Fibroblast of skin of abdomen (primary cell): ENCODE data around the gene SOCS1. TPM values are rescaled to one million over a fixed set of nuclear protein-coding genes. Genes with fewer than 3 reads are reported as not detected.
A peak's percentile ranks its signal among the peaks of the same experiment; 100 is the strongest.
"Not testable (repeated sequence)": the region's sequence is repeated elsewhere in the genome, so short reads cannot be mapped to it uniquely, and the experiment has no call there.

ENCODE experiments used
- DNase-seq: peaks from one replicate; pipeline ENCODE4 v3.0.0-alpha.2; 2013
- polyA plus RNA-seq, 2 experiments: library from polyadenylated mRNA; unstranded; fragments of 120-200 nt; gene quantifications; one replicate each; pipeline ENCODE4 v1.2.1, GENCODE V29; 2013; ENCODE audit not compliant: insufficient read length in 2 of 2

Gene SOCS1, protein sequence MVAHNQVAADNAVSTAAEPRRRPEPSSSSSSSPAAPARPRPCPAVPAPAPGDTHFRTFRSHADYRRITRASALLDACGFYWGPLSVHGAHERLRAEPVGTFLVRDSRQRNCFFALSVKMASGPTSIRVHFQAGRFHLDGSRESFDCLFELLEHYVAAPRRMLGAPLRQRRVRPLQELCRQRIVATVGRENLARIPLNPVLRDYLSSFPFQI
- 11.3 TPM for polyA plus RNA-seq (2013, experiment 1 of 2; ENCODE audit: insufficient read length)
- 13.0 TPM for polyA plus RNA-seq (2013, experiment 2 of 2; ENCODE audit: insufficient read length)

DNA sequence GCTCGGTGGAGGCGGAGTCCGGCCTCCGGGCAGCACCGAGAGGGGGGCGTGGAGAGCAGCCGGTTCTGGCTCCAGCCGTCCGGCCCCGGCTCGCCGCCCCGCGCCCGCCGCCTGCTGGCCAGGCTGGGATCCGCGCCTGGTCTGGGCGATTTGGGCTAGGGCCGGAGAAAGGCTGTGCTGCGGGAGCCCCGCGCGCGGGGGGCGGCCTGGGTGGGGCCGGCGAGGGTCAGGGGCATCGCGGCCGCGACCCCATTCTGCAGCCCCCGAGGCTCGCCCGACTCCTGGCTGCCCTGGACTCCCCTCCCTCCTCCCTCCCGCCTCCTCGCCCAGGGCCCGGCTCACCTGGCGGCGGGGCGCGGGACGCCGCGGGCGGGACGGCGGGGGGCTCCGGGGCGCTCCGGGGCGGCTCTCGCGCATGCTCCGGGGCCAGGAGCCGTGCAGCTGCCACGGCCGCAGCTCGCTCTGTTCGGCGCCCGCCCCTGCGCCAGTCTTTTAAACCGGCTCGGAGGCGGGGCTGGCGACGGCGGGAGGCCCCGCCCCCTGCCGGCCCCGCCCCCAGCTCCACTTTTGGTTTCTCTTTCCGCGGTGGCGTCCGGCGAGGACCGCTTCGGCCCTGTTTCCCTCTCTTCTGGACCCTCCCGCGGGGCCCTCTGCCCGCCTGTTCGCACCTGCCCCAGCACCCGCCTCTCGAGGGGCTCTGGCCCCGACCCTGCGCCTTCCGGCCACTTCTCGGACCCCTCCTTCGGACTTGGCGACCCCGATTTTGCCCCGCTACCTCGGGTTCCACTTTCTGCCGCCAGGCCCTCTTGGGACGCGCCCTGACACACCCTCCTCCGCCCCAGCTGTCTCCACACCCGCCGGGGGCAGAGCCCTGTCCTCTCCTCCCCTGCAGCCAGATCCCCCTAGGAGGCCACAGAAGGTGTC lies at the start of gene SOCS1:
Gene SOCS1, minus strand, starts transcription at position 468 of the 924 bp plus-strand sequence. CDS start 726 bp downstream, outside the sequence.
- DNase-seq: peak; percentile 90

DNA sequence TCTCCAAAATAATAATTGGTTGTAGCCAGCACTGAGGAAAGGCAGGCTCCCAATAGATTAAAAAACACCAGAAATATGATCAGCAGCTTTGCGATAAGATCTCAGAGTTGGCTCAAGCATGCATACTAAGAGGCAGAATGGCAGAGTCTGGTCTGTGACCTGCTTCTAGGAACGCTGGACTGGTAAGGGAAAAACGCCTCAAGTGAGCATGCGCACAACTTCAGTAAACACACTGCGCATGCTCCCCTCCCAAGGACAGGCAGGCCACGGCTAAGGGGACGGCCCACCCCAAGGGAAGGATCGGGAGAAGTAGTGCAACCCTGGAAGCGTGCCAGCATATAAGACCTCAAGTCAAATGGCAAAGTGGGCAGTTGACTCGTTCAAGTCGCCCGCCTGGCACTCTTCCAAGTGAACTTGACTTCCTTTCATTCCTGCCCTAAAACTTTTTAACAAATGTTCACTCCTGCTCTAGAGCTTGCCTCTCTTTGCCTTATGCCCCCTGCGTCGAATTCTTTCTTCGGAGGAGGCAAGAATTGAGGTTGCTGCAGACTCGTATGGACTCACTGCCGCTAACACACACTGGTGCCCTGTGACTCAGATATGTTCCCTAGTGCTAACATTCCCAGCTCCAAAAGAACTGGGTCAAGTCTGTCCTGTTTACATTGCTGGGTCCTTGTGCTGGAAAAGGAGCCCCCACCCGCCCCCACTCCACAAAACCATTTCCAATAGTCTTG lies 47.6 kb upstream of the SOCS1 start:
- DNase-seq: no peak

DNA sequence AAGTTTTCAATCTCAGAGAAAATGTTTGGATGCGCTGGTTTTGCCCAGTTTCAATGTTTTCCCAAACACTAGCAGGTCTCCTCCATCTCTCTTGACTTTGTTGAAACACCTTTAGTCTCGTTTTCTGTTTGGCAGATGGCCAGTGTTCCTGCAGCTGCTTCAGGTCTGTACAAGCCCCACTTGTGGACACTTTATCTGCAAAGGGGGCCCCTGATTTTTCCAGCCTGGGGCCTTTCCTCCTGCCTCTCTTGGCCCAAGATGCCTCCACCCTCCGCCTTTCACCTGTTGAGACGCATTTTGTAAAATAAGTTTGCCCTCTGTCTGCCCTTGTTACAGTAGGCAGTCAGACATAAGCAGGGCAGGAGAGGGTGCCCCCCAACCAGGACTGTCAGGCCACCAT lies 47.0 kb upstream of the SOCS1 start:
- DNase-seq: no peak

DNA sequence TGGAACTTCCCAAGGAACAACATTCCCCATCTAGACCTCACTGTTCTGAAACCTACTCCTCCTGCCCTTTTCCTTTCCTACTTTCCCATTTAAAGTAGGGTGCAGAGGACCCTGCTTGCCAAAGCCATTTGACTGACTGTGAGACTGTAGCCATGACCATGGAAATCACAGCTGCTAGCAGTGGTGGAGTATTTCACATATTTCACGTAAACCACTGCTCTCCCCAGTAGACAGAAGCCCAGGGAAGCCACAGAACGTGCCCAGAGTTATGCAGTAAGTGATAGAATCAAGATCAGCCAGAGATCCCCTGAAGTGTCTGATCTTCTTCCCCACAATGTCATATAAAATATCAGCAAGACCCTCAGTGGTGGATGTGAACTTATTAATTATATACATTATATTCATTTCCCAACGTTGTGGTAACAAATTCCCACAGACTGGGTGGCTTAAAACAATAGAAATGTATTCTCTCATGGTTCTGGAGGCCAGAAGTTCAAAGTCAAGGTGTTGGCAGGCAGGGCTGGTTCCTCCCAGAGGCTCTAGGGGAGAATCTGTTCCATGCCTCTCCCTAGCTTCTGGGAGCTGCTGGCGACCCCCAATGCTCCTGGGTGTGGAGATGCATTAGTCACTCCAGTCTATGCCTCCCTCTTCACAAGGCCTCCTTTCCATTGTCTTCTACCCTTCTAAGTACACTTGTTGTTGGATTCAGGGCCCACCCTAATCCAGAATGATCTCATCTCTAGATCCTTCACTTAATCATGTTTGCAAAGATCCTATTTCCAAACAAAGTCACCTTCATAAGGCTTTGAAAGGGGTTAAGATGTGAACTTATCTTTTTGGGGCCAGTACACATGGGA lies 45.9 kb upstream of the SOCS1 start:
- DNase-seq: no peak

DNA sequence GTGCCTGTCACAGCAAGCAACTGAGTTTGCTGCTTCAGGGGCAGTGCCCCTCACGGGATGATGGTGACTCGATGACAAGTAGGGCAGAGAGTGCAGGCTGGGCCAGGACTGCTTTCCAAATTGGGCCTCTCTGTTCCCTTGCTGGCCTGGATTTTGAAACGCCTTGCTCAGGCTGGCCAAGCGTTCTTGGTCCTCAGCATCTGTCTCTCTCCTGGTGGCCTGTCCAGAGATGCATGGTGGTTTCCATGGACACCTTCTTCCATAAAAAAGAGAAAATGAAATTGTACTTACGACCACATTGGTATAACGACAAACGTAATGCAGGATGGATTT lies 44.5 kb upstream of the SOCS1 start:
- DNase-seq: no peak

DNA sequence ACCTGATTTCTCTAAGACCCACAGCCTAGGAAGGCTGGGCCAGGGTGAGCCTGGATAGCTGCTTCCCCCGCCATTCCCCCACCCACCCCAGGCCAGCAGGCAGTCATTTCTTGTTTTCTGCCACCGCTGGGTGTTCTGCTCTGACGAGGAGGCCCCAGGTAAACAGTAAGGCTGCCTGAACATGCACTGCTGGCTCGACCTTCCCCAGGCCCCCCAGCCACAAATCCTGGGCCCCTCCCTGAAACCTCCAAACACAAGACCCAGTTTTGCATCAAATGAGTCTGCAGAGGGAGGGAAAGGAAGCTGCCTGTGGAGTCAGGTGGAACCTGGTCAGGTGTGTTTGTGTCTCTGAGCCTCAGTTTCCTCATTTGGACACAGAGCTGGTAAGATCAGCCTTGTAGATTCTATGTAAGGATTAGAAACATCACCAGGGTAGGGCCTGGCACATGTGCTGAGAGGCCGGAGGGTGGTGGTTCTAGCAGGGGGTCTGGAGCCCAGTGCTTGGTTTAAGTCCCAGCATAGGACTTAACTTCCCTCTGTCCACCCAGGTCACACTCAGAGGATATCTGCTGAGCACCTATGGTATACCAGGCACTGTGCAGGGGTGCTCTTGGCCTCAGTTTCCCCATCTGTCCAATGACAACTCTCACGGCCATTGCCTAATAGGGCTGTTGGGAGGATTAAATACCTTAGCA lies 44.0 kb upstream of the SOCS1 start:
- DNase-seq: no peak

DNA sequence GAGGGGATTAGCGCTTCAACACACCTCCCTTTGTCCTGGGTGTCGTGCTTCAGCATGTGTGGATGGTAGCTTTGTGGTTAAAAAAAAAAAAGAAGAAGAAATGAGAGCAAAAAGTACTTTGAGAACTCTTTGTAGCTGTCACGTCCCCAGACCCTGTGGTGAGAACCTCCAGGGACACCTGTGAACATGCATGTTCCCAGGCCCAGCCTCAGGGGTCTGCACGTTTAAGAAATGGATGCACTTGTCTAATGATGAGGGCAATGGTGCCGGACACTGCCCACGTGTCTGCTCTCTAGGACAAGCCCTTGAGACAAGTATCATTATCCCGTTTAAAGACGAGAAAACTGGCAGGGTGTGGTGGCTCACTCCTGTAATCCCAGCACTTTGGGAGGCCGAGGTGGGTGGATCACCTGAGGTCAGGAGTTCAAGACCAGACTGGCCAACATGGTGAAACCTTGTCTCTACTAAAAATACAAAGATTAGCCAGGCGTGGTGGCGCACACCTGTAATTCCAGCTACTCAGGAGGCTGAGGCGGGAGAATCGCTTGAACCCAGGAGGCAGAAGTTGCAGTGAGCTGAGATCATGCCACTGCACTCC lies 43.0 kb upstream of the SOCS1 start:
- not testable (repeated sequence) for DNase-seq

DNA sequence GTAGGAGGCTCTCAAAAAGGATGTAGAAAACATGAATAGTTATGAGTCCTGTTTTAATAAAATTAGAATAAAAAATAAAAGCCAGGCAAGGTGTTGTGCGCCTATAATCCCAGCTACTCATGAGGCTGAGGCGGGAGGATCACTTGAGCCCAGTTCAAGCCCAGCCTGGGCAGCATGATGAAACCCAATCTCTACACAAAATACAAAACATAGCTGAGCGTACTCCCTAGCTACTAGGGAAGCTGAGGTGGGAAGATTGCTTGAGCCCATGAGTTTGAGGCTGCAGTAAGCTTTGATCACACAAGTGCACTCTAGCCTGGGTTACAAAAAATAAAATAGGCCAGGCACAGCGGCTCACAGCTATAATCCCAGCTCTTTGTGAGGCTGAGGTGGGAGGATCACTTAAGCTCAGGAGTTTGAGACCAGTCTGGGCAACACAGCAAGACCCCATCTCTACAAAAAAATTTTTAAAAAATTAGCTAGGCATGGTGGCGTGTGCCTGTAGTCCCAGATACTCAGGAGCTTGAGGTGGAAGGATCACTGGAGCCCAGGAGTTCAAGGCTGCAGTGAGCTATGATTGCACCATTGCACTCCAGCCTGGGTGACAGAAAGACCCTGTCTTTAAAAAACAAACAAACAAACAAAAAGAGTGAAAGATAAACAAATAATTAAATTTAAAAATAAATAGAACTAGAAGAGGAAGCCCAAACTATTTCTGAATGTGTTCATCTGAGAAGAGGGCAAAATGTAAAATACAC lies 42.3 kb upstream of the SOCS1 start:
- no peak for DNase-seq

DNA sequence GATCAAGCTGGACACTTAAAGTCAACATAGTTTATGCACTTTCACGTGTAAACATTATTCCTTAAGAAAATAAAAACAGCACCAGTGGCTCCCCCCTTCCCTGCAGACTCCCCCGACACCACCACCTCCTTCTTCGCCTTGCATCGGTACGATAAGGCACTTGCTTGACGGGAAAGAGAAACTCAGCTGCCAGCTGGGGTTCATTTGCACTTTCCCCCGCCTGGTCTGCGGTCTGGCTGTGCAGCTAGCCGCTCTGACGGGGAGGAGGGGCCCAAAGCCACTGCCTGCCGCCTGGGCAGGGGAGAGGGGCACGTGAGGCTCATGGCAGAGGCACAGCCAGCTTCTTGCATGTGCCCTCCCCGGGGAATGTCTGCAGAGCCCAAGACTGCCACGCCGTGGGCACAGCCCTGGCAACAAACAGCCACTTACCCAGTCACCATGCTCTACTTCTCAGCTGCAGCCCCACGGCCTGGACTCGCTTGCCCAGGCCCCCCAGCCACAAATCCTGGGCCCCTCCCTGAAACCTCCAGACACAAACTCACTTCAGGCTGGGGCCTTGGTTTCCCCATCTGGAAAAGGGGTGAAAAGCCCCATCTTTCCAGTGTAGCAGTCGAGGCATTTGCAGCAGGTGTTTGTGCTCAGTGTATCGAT lies 41.6 kb upstream of the SOCS1 start:
- DNase-seq: peak; percentile 68

DNA sequence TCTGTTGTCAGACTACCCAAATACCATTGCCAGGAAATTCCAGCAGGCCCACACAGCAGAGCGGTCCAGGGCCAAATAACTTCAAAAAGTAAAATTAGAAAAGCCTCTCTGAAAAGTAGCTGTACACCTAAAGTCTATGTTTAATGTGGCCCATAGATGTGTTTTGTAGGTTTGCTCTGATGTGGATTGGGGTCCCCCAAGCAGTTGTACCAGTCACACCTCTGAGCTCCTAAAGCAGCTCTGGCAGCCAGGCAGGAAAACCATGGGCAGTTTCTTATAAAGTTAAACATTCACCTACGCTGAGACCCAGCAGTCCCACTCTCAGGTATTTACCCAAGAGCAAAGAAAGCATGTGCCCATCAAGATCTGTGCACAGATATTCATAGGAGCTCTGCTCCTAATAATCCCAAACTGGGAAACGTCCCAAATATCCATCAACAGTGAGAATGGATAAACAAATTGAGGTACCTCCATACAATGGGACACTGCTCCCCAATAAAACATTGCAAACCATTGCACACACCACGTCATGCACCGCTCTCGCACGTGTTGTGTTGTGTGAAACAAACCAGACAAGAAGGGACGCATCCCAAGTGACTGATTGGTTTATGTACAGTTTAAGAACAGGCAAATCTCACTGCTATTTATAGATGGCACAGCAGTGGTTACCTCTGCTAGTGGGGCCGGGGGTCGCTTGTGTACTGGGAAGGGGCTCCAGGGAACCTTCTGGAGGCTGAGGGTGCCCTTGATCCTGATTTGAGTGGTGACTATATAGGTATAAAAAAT lies 40.9 kb upstream of the SOCS1 start:
- DNase-seq: peak; percentile 25

DNA sequence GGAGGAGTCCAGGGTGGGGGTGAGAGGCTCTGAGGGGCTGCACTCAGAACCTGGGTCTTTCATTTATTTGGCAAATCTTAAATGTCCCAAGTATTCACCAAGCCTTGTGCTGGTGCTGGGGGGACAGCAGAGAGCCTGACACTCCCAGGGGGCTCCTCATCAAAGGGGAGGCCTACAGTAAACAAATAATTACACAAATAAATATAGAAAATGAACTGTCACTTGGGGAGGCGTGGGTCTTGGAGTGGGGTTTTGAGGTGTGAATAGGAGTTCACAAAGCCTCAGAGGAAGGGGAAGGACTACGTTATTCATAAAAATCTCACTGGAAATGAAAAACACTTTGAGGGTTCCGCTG lies 40.3 kb upstream of the SOCS1 start:
- no peak for DNase-seq

DNA sequence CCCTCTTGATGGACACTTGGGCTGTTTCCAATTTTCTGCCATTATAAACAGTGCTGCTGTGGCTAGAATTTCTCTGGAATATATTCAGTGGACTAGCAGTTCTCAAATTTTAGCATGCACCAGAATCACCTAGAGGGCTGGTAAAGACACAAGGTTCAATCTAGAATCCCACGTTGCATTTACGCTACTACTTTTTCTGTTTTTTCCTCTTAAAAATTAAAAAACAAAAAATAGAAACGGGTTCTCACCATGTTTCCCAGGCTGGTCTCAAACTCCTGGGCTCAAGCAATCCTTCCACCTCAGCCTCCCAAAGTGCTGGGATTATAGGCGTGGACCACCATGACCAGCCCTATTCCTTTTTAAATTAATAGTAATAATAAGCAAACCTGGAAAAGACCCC lies 39.7 kb upstream of the SOCS1 start:
- DNase-seq: no peak

DNA sequence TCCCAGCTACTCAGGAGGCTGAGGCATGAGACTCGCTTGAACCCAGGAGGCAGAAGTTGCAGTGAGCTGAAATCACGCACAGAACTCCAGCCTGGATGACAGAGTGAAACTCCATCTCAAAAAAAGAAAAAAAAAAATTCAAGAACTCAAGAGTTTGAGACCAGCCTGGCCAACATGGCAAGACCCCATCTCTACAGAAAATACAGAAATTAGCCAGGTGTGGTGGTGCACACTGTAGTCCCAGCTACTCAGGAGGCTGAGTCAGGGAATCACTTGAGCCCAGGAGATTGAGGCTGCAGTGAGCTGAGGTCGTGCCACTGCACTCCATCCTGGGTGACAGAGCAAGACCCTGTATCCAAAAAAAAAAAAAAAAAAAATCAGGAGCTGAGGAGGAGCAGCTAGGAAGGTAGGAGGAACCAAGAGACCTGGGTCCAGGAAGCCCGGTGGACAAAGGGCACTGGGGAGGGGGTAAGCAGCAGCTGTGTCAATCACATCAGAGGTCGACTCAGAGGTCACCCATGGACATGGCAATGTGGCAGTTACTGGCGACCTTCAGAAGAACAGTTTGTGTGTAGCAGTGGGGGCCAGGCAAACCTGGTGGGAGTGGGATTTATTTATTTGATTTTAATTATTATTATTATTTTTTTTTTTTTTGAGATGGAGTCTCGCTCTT lies 36.2 kb upstream of the SOCS1 start:
- DNase-seq: no peak

DNA sequence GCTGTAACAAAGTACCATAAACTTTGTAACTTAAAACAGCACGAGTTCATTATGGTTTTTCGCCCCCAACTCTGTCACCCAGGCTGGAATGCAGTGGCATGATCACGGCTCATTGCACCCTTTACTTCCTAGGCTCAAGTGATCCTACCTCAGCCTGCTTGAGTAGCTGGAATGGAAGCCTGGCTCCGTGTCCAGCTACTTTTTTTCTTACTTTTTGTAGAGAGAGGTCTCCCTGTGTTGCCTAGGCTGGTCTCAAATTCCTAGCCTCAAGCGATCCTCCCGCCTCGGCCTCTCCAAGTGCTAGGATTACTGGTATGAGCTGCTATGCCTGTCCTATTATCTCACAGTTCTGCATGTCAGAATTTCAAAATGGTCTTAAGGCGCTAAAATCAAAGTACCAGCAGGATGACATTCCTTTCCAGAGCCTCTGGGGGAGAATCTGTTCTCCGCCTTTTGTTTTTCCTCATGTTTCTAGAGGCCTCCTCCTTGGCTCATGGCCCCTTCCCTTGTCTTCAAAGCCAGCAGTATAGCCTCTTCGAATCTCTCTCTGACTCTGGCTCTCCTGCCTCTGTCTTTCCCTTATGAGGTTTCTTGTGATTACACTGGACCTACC lies 35.2 kb upstream of the SOCS1 start:
- DNase-seq: no peak

DNA sequence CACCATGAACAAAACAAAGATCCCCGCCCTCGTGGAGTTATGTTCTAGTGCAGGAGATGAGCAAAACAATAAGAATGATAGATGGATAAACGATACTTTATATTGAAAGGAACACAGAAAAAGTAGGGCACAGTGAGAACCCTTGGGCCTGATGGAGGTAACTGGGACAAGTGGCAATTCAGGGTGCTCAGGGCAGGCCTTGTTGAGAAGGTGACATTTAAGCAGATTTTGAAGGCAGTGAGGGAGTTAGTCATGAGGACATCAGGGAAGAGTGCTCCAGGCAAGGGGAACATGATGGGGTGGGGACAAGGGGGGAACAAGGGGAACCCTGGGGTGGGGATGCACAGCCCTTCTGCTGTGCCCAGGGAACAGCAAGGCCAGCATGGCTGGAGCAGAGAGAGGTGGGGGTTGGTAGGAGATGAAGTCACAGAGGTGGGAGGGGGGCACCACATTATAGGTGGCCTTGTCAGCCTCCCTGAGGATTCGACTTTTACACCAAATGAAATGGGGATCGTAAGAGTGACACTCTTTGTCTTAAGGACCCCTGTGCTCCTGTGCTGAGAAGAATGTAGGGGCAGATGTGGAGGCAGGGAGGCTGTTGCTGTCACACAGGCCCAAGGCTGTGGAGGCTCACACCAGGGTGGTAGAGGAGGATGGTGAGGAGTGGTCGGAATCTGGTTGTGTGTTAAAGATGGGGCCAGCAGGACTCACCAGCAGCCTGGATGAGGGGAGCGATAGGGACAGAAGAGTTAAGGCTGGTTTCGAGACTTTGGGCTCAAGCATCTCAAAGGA lies 34.3 kb upstream of the SOCS1 start:
- no peak for DNase-seq

DNA sequence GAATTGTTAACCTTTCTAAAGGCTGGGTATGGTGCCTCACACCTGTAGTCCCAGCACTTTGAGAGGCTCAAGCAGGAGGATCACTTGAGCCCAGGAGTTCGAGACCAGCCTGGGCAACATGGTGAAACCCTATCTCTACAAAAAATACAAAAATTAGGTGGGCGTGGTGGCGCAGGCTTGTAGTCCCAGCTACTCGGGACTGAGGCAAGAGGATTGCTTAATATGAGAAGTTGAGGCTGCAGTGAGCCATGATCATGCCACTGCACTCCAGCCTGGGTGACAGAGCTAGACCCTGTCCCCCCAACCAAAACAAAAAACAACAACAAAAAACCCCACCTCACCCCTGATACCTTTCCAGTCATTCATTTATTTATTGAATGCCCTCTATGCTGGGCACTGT lies 33.7 kb upstream of the SOCS1 start:
- DNase-seq: not testable (repeated sequence)

DNA sequence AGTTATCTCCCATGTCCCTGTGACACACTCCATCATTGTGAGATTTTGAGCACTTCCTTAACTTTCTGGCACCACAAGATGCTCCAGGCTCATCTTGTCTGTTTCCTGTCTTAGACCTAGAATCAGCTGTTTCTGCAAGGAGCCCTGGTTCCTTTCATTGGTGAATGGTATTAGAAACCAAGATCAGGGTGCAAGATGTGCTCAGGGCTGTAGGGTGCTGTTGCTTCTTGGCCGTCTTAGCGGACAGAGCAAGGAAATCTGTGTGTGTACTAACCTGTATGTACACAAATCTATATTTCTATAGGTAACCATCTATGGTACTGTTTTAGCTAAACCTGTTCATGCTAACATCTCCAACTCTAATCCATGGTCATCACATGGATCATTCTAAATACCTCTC lies 33.2 kb upstream of the SOCS1 start:
- DNase-seq: no peak
